ENCODE data around the gene PBOV1.
"Not testable (repeated sequence)": the region's sequence is repeated elsewhere in the genome, so short reads cannot be mapped to it uniquely, and the experiment has no call there.

PBOV1 gene

DNA sequence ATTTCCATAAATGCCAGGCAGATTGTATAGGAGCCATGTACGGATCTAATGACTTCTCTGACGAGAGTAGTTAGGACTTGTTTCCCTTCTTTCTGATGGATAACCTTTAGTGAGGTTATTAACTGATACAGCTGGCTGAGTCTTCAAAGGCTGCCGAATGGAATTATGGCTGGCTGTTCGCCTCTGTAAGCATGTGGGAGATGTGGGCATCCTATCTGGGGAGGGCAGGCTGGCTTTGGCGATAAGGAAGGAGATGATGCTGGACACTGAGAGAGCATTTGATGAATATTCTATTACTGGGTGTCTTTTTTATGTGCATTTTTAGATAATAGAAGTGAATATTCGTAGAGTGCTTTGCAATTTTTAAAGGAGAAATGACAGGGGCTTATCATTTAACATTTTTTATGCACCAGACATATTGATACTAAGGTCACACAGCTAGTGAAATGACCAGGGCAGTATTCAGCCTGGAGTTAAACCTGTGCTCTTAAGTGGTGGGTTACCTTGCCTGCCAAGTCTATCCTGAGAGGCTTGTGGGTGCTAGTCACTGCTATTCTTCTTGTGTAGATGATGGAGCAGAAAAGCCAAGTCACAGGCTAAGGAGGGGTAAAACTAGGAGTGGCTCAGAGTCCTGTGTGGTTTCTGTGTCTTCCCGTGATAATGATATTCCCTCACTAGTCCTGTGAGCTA is 3.1 kb downstream of the PBOV1 start:
- H3K9me3 ChIP-seq (replicated peaks; ENCODE audit: insufficient read depth, low read length): no peaks in the 10 kb centered on the region
- no peak overlapping the region for H3K4me3 ChIP-seq (ENCODE audit: low read length)
- no peaks in the 10 kb centered on the region for H3K4me1 ChIP-seq (ENCODE audit: low read length)
- no peaks in the 10 kb centered on the region for H3K36me3 ChIP-seq (replicated peaks; ENCODE audit: insufficient read depth, low read length)
- no peaks in the 10 kb centered on the region for H3K27me3 ChIP-seq (replicated peaks; ENCODE audit: insufficient read depth, low read length)
- H3K27ac ChIP-seq (ENCODE audit: low read length): no peak overlapping the region
- no peaks in the 10 kb centered on the region; the same call in 1 of the 2 replicates for H3K9me2 ChIP-seq (replicated peaks; ENCODE audit: insufficient read depth, low read length)
- no peaks in the 10 kb centered on the region for H3K79me2 ChIP-seq (ENCODE audit: low read length)
- no peaks in the 10 kb centered on the region for H3F3A ChIP-seq (ENCODE audit: insufficient read depth, low read length)
- DNase-seq: no peak
- H4K20me1 ChIP-seq (ENCODE audit: insufficient read depth, low read length): no peaks in the 10 kb centered on the region
- no peak overlapping the region for H2AFZ ChIP-seq (ENCODE audit: low read length)
- no peak overlapping the region for H3K4me2 ChIP-seq (ENCODE audit: low read depth, low read length)
- no peak for TF ChIP-seq EZH2 (optimal IDR thresholded peaks at IDR 0.05; ENCODE audit: low read depth, low read length)
- no peak for TF ChIP-seq EZH2phosphoT487 (IDR thresholded peaks at IDR 0.05; ENCODE audit: low read length)
- TF ChIP-seq, protein P1, sequence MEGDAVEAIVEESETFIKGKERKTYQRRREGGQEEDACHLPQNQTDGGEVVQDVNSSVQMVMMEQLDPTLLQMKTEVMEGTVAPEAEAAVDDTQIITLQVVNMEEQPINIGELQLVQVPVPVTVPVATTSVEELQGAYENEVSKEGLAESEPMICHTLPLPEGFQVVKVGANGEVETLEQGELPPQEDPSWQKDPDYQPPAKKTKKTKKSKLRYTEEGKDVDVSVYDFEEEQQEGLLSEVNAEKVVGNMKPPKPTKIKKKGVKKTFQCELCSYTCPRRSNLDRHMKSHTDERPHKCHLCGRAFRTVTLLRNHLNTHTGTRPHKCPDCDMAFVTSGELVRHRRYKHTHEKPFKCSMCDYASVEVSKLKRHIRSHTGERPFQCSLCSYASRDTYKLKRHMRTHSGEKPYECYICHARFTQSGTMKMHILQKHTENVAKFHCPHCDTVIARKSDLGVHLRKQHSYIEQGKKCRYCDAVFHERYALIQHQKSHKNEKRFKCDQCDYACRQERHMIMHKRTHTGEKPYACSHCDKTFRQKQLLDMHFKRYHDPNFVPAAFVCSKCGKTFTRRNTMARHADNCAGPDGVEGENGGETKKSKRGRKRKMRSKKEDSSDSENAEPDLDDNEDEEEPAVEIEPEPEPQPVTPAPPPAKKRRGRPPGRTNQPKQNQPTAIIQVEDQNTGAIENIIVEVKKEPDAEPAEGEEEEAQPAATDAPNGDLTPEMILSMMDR (IDR thresholded peaks at IDR 0.05; ENCODE audit: low read length): no peak
- no peak overlapping the region for H3K9ac ChIP-seq (ENCODE audit: low read length)

DNA sequence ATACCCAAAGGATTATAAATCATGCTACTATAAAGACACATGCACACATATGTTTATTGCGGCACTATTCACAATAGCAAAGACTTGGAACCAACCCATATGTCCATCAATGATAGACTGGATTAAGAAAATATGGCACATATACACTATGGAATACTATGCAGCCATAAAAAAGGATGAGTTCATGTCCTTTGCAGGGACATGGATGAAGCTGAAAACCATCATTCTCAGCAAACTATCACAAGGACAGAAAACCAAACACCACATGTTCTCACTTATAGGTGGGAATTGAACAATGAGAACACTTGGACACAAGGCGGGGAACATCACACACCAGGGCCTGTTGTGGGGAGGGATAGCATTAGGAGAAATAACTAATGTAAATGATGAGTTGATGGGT is 5.8 kb downstream of the PBOV1 start:
- H3K79me2 ChIP-seq (ENCODE audit: low read length); H2AFZ ChIP-seq (ENCODE audit: low read length); H3K4me3 ChIP-seq (ENCODE audit: low read length); H3K4me2 ChIP-seq (ENCODE audit: low read depth, low read length); H4K20me1 ChIP-seq (ENCODE audit: insufficient read depth, low read length); H3K4me1 ChIP-seq (ENCODE audit: low read length); H3K9ac ChIP-seq (ENCODE audit: low read length); DNase-seq; H3K27ac ChIP-seq (ENCODE audit: low read length); H3K9me2 ChIP-seq (replicated peaks; ENCODE audit: insufficient read depth, low read length); H3K9me3 ChIP-seq (replicated peaks; ENCODE audit: insufficient read depth, low read length); H3K36me3 ChIP-seq (replicated peaks; ENCODE audit: insufficient read depth, low read length); H3K27me3 ChIP-seq (replicated peaks; ENCODE audit: insufficient read depth, low read length); H3F3A ChIP-seq (ENCODE audit: insufficient read depth, low read length): not testable (repeated sequence)

DNA sequence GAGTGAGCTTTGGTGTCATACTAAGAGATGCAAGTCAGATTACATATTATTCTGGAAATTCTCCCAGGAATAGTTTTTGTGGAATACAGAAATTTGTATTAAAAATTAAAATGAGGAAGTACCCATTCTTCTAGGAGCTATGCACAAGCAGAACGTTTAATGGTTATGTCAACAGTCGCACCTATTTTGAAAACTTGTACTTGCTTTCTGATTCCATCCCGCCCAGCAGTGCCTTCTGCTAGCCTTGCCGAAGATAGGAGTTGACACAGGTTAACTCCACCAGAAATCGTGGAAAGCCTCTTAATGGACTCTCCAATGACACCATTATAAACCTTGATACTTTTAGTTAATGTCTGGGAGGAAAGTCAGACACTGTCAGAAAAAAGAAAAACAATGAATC is 6.7 kb downstream of the PBOV1 start:
- H3K27me3 ChIP-seq (replicated peaks; ENCODE audit: insufficient read depth, low read length): no peaks in the 10 kb centered on the region
- no peak for DNase-seq
- peaks cover 5% of the 10 kb centered on the region for H3K4me1 ChIP-seq (ENCODE audit: low read length)

More for the DNA sequence above, 6.7 kb downstream of the PBOV1 start:
- Histone ChIP-seq H3K9ac (ENCODE audit: low read length) (no peak overlapping the region), H3K36me3 (replicated peaks; ENCODE audit: insufficient read depth, low read length) (no peaks in the 10 kb centered on the region), H3K4me2 (ENCODE audit: low read depth, low read length) (no peak overlapping the region), H4K20me1 (ENCODE audit: insufficient read depth, low read length) (no peaks in the 10 kb centered on the region), H3K4me3 (ENCODE audit: low read length) (no peak overlapping the region), H3K9me3 (replicated peaks; ENCODE audit: insufficient read depth, low read length) (no peaks in the 10 kb centered on the region), H3K79me2 (ENCODE audit: low read length) (no peaks in the 10 kb centered on the region), H3K27ac (ENCODE audit: low read length) (no peak overlapping the region), H3K9me2 (replicated peaks; ENCODE audit: insufficient read depth, low read length) (no peaks in the 10 kb centered on the region), H2AFZ (ENCODE audit: low read length) (no peak overlapping the region), H3F3A (ENCODE audit: insufficient read depth, low read length) (no peaks in the 10 kb centered on the region)
- TF ChIP-seq EZH2phosphoT487 (IDR thresholded peaks at IDR 0.05; ENCODE audit: low read length) (no peak), EZH2 (optimal IDR thresholded peaks at IDR 0.05; ENCODE audit: low read depth, low read length) (no peak)
- TF ChIP-seq, protein P1 (IDR thresholded peaks at IDR 0.05; ENCODE audit: low read length): no peak
